Measurements from ENCODE around the gene GABRD.

Gene GABRD

GRCh38 chr1:1985375-1986050 is 33.6 kb upstream of the GABRD start:
- no peak for DNase-seq

- DNase-seq = no peak
Observed at GRCh38 chr1:1986451-1987141, 32.5 kb upstream of the GABRD start.

- DNase-seq = no peak
Observed at GRCh38 chr1:1987142-1987510, 32.0 kb upstream of the GABRD start.

- no peak for DNase-seq
Observed at GRCh38 chr1:1988061-1988945, 30.8 kb upstream of the GABRD start.

- DNase-seq = no peak
Observed at GRCh38 chr1:1989102-1989542, 30.0 kb upstream of the GABRD start.

- no peak for DNase-seq
Observed at GRCh38 chr1:1989789-1990188, 29.4 kb upstream of the GABRD start.

GRCh38 chr1:1990222-1990621 is 28.9 kb upstream of the GABRD start:
- no peak for DNase-seq

GRCh38 chr1:1994536-1994935 is 24.6 kb upstream of the GABRD start:
- DNase-seq = no peak

GRCh38 chr1:1996207-1996651 is 22.9 kb upstream of the GABRD start:
- no peak for DNase-seq

GRCh38 chr1:1997576-1997975 is 21.6 kb upstream of the GABRD start:
- no peak for DNase-seq

- DNase-seq = no peak
Observed at GRCh38 chr1:2000432-2000831, 18.7 kb upstream of the GABRD start.

GRCh38 chr1:2000850-2001249 is 18.3 kb upstream of the GABRD start:
- no peak for DNase-seq

- no peak for DNase-seq
Observed at GRCh38 chr1:2001773-2002411, 17.3 kb upstream of the GABRD start.

GRCh38 chr1:2003541-2004131 is 15.5 kb upstream of the GABRD start, which contains the start of gene CFAP74:
Gene CFAP74, minus strand, starts transcription at chr1:2003786. Its CDS starts 12,830 bp downstream, at chr1:1990956.
- no peak for DNase-seq

GRCh38 chr1:2004856-2005255 is 14.3 kb upstream of the GABRD start:
- DNase-seq = no peak

- DNase-seq = no peak
Observed at GRCh38 chr1:2009101-2010053, 9.8 kb upstream of the GABRD start.

- no peak for DNase-seq
Observed at GRCh38 chr1:2014181-2014580, 5.0 kb upstream of the GABRD start.

- DNase-seq = no peak
Observed at GRCh38 chr1:2014741-2015735, 4.1 kb upstream of the GABRD start.

- DNase-seq = no peak
Observed at GRCh38 chr1:2016123-2016522, 3.0 kb upstream of the GABRD start.

Data from NCI-H2081 treated with DMSO at 0.1 percent for 48 hours (cell line).